Lower leg skin (tissue), 4 donors: ENCODE measurements around the gene PEX3. TPM values are rescaled to one million over a fixed set of nuclear protein-coding genes. Genes with fewer than 3 reads are reported as not detected.

ENCODE experiments used
- DNase-seq, 2 donors: peaks; one replicate each; pipeline ENCODE4 v3.0.0-alpha.2; 2019; ENCODE audit warnings: low spot score in 2 of 2
- H3K4me3 ChIP-seq: fragments of 200-600 bp; sonication (generic); 2 replicates; pipeline ENCODE4 v1.5.1; 2017; ENCODE audit warnings: mild to moderate bottlenecking, low read depth; ENCODE audit not compliant: poor library complexity, severe bottlenecking
- CTCF ChIP-seq, 3 donors: fragments of 450-650 bp; IDR thresholded peaks; one replicate each; pipeline ENCODE4 v1.5.1; 2016; ENCODE audit warnings: antibody characterized with exemption in 3 of 3, mild to moderate bottlenecking in 3 of 3, moderate library complexity in 2 of 3
- POLR2A ChIP-seq, 2 donors: fragments of 450-650 bp; IDR thresholded peaks; one replicate each; pipeline ENCODE4 v1.6.1; 2016 to 2017; ENCODE audit warnings: antibody characterized with exemption in 2 of 2, mild to moderate bottlenecking in 1 of 2, moderate library complexity in 1 of 2
- WGBS, 2 donors: methylation state at CpG; one replicate each; pipeline ENCODE4 v1.1.5; 2018; 5-methylcytosine and 5-hydroxymethylcytosine counted together
- intact Hi-C: fragments of 100-400 bp; cut with DNase I; formaldehyde crosslinking; loops from one replicate; pipeline ENCODE4 v1.15.0; 2023; ENCODE audit warnings: low total_unique reads
- total RNA-seq, 4 donors: library from RNA; depleted of rRNA; stranded (reverse); fragments of >200 nt; gene quantifications; one replicate each; pipeline ENCODE4 v1.1.0, GENCODE V29; 2016

Gene PEX3
- total RNA-seq, 4 donors from 2014 or later: 15.5 to 22.4 (median 18.4) TPM

GRCh38 chr6:143405373-143406154 lies 45.0 kb upstream of the PEX3 start:
- WGBS, 2 donors: 82 to 86% methylated on average over 9 of the region's 9 CpGs
- TF ChIP-seq CTCF (IDR thresholded peaks at IDR 0.05): no peak
- no peak for TF ChIP-seq POLR2A (IDR thresholded peaks at IDR 0.05)
- intact Hi-C loops: no loop called here
- DNase-seq: no peak
- H3K4me3 ChIP-seq: no peak overlapping the region

- WGBS, 2 donors: 96 to 97% methylated on average over 3 of the region's 3 CpGs
- no peak for DNase-seq
- TF ChIP-seq CTCF (IDR thresholded peaks at IDR 0.05) (no peak), POLR2A (IDR thresholded peaks at IDR 0.05) (no peak)
- H3K4me3 ChIP-seq: no peak overlapping the region
- intact Hi-C loops: no loop called here
Observed at GRCh38 chr6:143406673-143407072, 43.9 kb upstream of the PEX3 start.

- no peak for DNase-seq
- H3K4me3 ChIP-seq: no peak overlapping the region
- intact Hi-C loops: no loop called here
- no peak for TF ChIP-seq POLR2A (IDR thresholded peaks at IDR 0.05)
- no peak for TF ChIP-seq CTCF (IDR thresholded peaks at IDR 0.05)
Observed at GRCh38 chr6:143408151-143408786, 42.3 kb upstream of the PEX3 start.

- DNase-seq: no peak
Observed at GRCh38 chr6:143408787-143409162, 41.8 kb upstream of the PEX3 start.

GRCh38 chr6:143410859-143411270 lies 39.7 kb upstream of the PEX3 start:
- 46 to 56% methylated on average over 1 of the region's 1 CpG for WGBS, 2 donors
- intact Hi-C loops: no loop called here
- TF ChIP-seq POLR2A (IDR thresholded peaks at IDR 0.05) (no peak), CTCF (IDR thresholded peaks at IDR 0.05) (no peak)
- no peak for DNase-seq
- no peak overlapping the region for H3K4me3 ChIP-seq

More at GRCh38 chr6:143408787-143409162, 41.8 kb upstream of the PEX3 start:
- H3K4me3 ChIP-seq: no peak overlapping the region
- TF ChIP-seq POLR2A (IDR thresholded peaks at IDR 0.05) (no peak), CTCF (IDR thresholded peaks at IDR 0.05) (no peak)
- intact Hi-C loops: no loop called here
